Spleen (tissue), 11 donors: ENCODE data around the gene CTNND1. TPM values are rescaled to one million over a fixed set of nuclear protein-coding genes. Genes with fewer than 3 reads are reported as not detected.

Experiments
- DNase-seq: peaks from one replicate; pipeline ENCODE4 v3.0.0-alpha.2; 2020
- H3K27ac ChIP-seq, 8 donors: fragments of 200-600 bp; sonication (generic) in 7 of 8; 1 replicate in 4 of 8; 2 replicates in 4 of 8; pipeline versions ENCODE4 v1.5.0 to v1.8.0; 2016 to 2021; ENCODE audit warnings: inconsistent platforms in 4 of 8, mild to moderate bottlenecking in 4 of 8, moderate library complexity in 1 of 8
- H3K27me3 ChIP-seq, 7 donors: fragments of 200-600 bp; sonication (generic) in 6 of 7; replicated peaks in 1 of 7; 1 replicate in 4 of 7; 2 replicates in 3 of 7; pipeline versions ENCODE4 v1.5.0 to v1.8.0; 2016 to 2021; ENCODE audit warnings: inconsistent platforms in 3 of 7, mild to moderate bottlenecking in 1 of 7
- H3K36me3 ChIP-seq, 6 donors: fragments of 200-600 bp; sonication (generic) in 5 of 6; 1 replicate in 4 of 6; 2 replicates in 2 of 6; pipeline versions ENCODE4 v1.5.0 to v1.8.0; 2016 to 2021; ENCODE audit warnings: inconsistent platforms in 2 of 6
- H3K4me1 ChIP-seq, 6 donors: fragments of 200-600 bp; sonication (generic) in 5 of 6; 1 replicate in 3 of 6; 2 replicates in 3 of 6; pipeline versions ENCODE4 v1.5.0 to v1.8.0; 2016 to 2021; ENCODE audit warnings: inconsistent platforms in 3 of 6
- H3K4me3 ChIP-seq, 8 donors: fragments of 200-600 bp; sonication (generic) in 7 of 8; 1 replicate in 4 of 8; 2 replicates in 4 of 8; pipeline versions ENCODE4 v1.5.0 to v1.8.0; 2016 to 2021; ENCODE audit warnings: inconsistent platforms in 4 of 8, mild to moderate bottlenecking in 4 of 8, moderate library complexity in 2 of 8
- H3K9me3 ChIP-seq, 8 donors: fragments of 200-600 bp; sonication (generic) in 7 of 8; 1 replicate in 4 of 8; 2 replicates in 4 of 8; pipeline versions ENCODE4 v1.5.0 to v1.8.0; 2016 to 2021; ENCODE audit warnings: inconsistent platforms in 4 of 8
- CTCF ChIP-seq, 11 experiments: fragments of 200-600 bp in 7 of 11; fragments of 450-650 bp in 4 of 11; sonication (generic) in 4 of 11; IDR thresholded peaks in 8 of 11; conservative IDR thresholded peaks in 3 of 11; 1 replicate in 7 of 11; 2 replicates in 4 of 11; pipeline versions ENCODE4 v1.4.0 to v1.8.0; 2016 to 2021; ENCODE audit warnings: antibody characterized with exemption in 11 of 11, inconsistent platforms in 4 of 11, mild to moderate bottlenecking in 1 of 11
- POLR2A ChIP-seq, 3 donors: fragments of 450-650 bp; IDR thresholded peaks; one replicate each; pipeline ENCODE4 v1.5.1; 2017; ENCODE audit warnings: antibody characterized with exemption in 3 of 3, mild to moderate bottlenecking in 1 of 3
- POLR2AphosphoS5 ChIP-seq, 3 donors: sonication (generic); formaldehyde crosslinking; IDR thresholded peaks; one replicate each; pipeline ENCODE4 v1.5.1; 2017; ENCODE audit warnings: antibody characterized with exemption in 3 of 3
- WGBS, 5 donors: extraction: QIAGEN DNeasy Blood & Tissue Kit in 3 of 5; methylation state at CpG; one replicate each; pipeline versions ENCODE4 v1.1.5 to v1.1.7; 2013 to 2018; 5-methylcytosine and 5-hydroxymethylcytosine counted together
- intact Hi-C: fragments of 100-400 bp; cut with DNase I; formaldehyde crosslinking; loops from one replicate; pipeline ENCODE4 v1.15.0; 2023; ENCODE audit warnings: low total_unique reads
- polyA plus RNA-seq, 3 donors: library from polyadenylated mRNA; stranded (reverse); fragments of 200-250 nt; gene quantifications; one replicate each; pipeline ENCODE4 v1.2.1, GENCODE V29; 2013
- total RNA-seq, 7 donors: library from RNA; depleted of rRNA in 3 of 7; stranded (reverse); fragments of >200 nt in 3 of 7; fragmentation: NEBNext Ultra II Directional in 4 of 7; extraction: Animal tissue kit (Norgen Biotek cat#: 25700) in 4 of 7; gene quantifications; one replicate each; pipeline versions ENCODE4 v1.1.0 to v1.2.1, GENCODE V29; 2016 to 2021
- donor health status: healthy with polysubstance abuse.
- donor health status: DM: no; HTN: no; CAD: no; lungs with moderate emphysema.
- donor health status: DM: no; HTN: no; CAD: no.
- donor health status: Bipolar disorder and iron deficiency.
- donor health status: healthy.
- donor health status: DM: no; HTN: no; CAD: no.
- donor health status: DM: yes; HTN: yes; CAD: no.

Gene CTNND1
- total and polyA plus RNA-seq, 10 donors, result 12.0 to 227 (median 125) TPM

GRCh38 chr11:57778318-57779037 lies 16.9 kb downstream of the CTNND1 start:
- H3K4me3 ChIP-seq, result peak overlapping the region in 1 of 8 donors; percentile 8
- WGBS, 5 donors, result 25 to 43% (median 34%) methylated on average over 6 of the region's 6 CpGs
- no peaks in the 10 kb centered on the region for H3K36me3 ChIP-seq
- peak; percentile 79 for DNase-seq
- peak overlapping the region; percentile 11 to 90 (median 78) for H3K27ac ChIP-seq
- TF ChIP-seq CTCF (IDR thresholded peaks at IDR 0.05 in 8 of 11, conservative IDR thresholded peaks at IDR 0.05 in 3 of 11) (no peak), POLR2AphosphoS5 (IDR thresholded peaks at IDR 0.05) (peak in 2 of 3 donors; percentile 74 to 85), POLR2A (IDR thresholded peaks at IDR 0.05) (no peak)
- intact Hi-C loops, result no loop called here
- no peaks in the 10 kb centered on the region for H3K9me3 ChIP-seq
- H3K27me3 ChIP-seq, result no peaks in the 10 kb centered on the region
- H3K4me1 ChIP-seq, result peaks cover 54 to 100% (median 86%) of the 10 kb centered on the region in 6 donors

GRCh38 chr11:57779276-57779675 lies 17.7 kb downstream of the CTNND1 start:
- Histone ChIP-seq H3K27me3 (no peaks in the 10 kb centered on the region), H3K27ac (peak overlapping the region; percentile 11 to 90 (median 78)), H3K4me1 (peaks cover 49 to 100% (median 85%) of the 10 kb centered on the region in 6 donors), H3K9me3 (no peaks in the 10 kb centered on the region), H3K36me3 (no peaks in the 10 kb centered on the region), H3K4me3 (no peak overlapping the region)
- TF ChIP-seq POLR2A (IDR thresholded peaks at IDR 0.05) (no peak), POLR2AphosphoS5 (IDR thresholded peaks at IDR 0.05) (peak in 1 of 3 donors; percentile 15)
- DNase-seq, result no peak
- 59 to 88% (median 83%) methylated on average over 1 of the region's 1 CpG for WGBS, 5 donors
- intact Hi-C loops, result no loop called here

GRCh38 chr11:57781529-57781943 lies 19.9 kb downstream of the CTNND1 start:
- intact Hi-C loops, result no loop called here
- Histone ChIP-seq H3K27me3 (no peaks in the 10 kb centered on the region), H3K9me3 (no peaks in the 10 kb centered on the region), H3K27ac (peak overlapping the region in 7 of 8 donors; percentile 22 to 90 (median 55)), H3K36me3 (no peaks in the 10 kb centered on the region), H3K4me1 (peaks cover 53 to 100% (median 85%) of the 10 kb centered on the region in 6 donors), H3K4me3 (no peak overlapping the region)
- 69 to 84% (median 79%) methylated on average over 3 of the region's 3 CpGs for WGBS, 5 donors
- DNase-seq, result no peak
- TF ChIP-seq POLR2A (IDR thresholded peaks at IDR 0.05) (no peak), CTCF (IDR thresholded peaks at IDR 0.05 in 8 of 11, conservative IDR thresholded peaks at IDR 0.05 in 3 of 11) (no peak), POLR2AphosphoS5 (IDR thresholded peaks at IDR 0.05) (peak in 1 of 3 donors; percentile 7)

- WGBS, 5 donors, result 45 to 68% (median 52%) methylated on average over 2 of the region's 2 CpGs
- H3K4me3 ChIP-seq, result no peak overlapping the region
- peak overlapping the region in 7 of 8 donors; percentile 2 to 79 (median 58) for H3K27ac ChIP-seq
- no peaks in the 10 kb centered on the region for H3K27me3 ChIP-seq
- no peaks in the 10 kb centered on the region for H3K36me3 ChIP-seq
- TF ChIP-seq CTCF (IDR thresholded peaks at IDR 0.05 in 8 of 11, conservative IDR thresholded peaks at IDR 0.05 in 3 of 11) (no peak), POLR2A (IDR thresholded peaks at IDR 0.05) (no peak), POLR2AphosphoS5 (IDR thresholded peaks at IDR 0.05) (no peak)
- DNase-seq, result no peak
- no peaks in the 10 kb centered on the region for H3K9me3 ChIP-seq
- H3K4me1 ChIP-seq, result peaks cover 48 to 100% (median 80%) of the 10 kb centered on the region in 6 donors
- intact Hi-C loops, result no loop called here
Measured at GRCh38 chr11:57785072-57785471, 23.5 kb downstream of the CTNND1 start.
